Measurements from ENCODE around the gene MBNL2. TPM values are rescaled to one million over a fixed set of nuclear protein-coding genes. Genes with fewer than 3 reads are reported as not detected.

The MBNL2 gene
- total RNA-seq, 1 donor from 2014 or later: 43.7 TPM

DNA sequence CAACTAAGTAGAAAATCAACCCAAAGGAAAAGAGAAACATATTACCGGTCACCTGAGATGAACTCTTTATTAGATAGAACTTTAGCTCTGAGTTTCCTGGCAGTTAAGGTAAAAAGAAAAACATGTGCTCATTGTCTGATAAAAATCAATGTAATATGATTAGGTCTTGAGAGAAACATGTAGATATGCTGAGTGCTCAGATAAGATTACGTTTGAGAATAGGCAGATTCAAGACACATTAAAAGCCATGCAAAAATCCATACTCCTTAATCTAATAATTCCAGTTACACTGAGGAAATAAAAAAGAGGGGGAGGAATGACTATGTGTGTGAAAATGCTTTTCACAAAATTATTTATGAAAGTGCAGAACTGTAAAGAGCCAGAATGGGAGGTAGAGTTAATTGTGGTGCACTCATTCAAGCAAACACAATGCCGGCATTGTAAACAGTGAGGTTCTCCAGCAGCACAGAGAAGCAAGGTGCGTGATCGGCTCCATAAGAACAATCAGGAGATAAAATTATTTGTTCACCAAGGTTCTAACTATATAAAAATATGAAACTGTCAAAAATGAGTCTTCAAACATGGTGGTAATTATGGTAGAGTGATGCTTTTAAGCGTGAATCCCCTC, 88.8 kb downstream of the MBNL2 start:
- DNase-seq (ENCODE audit: extremely low spot score, unreplicated experiment): no peak
- peak overlapping the region; percentile 31 for H3K27ac Mint-ChIP-seq
- TF ChIP-seq, protein P1, sequence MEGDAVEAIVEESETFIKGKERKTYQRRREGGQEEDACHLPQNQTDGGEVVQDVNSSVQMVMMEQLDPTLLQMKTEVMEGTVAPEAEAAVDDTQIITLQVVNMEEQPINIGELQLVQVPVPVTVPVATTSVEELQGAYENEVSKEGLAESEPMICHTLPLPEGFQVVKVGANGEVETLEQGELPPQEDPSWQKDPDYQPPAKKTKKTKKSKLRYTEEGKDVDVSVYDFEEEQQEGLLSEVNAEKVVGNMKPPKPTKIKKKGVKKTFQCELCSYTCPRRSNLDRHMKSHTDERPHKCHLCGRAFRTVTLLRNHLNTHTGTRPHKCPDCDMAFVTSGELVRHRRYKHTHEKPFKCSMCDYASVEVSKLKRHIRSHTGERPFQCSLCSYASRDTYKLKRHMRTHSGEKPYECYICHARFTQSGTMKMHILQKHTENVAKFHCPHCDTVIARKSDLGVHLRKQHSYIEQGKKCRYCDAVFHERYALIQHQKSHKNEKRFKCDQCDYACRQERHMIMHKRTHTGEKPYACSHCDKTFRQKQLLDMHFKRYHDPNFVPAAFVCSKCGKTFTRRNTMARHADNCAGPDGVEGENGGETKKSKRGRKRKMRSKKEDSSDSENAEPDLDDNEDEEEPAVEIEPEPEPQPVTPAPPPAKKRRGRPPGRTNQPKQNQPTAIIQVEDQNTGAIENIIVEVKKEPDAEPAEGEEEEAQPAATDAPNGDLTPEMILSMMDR (conservative IDR thresholded peaks at IDR 0.05): no peak

DNA sequence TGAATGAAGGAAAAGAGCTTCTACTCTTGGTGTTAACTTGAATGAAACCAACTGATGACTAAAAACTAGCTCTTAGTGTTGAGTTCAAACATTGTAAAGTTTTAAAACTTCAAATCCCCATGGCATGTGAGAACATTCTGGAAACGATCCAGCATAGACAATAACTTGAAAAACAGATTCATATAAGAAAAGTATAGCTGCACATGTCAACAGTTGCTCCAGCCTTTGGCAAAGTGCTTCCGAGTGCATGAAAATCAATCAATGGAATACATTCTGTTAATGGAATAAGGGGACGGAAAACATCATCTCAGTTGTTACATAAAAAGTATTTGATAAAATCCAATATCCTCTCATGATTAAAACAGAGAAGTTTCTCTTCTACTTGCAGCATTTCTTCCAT, 89.8 kb downstream of the MBNL2 start:
- H3K36me3 Mint-ChIP-seq: peaks cover 34% of the 10 kb centered on the region
- H3K9me3 Mint-ChIP-seq: peaks cover 13% of the 10 kb centered on the region
- no peaks in the 10 kb centered on the region for H3K27me3 Mint-ChIP-seq
- TF ChIP-seq, protein P1 (conservative IDR thresholded peaks at IDR 0.05): no peak
- peak overlapping the region; percentile 5 for H3K4me3 Mint-ChIP-seq
- peaks cover 36% of the 10 kb centered on the region for H3K4me1 Mint-ChIP-seq (ENCODE audit: unreplicated experiment)
- no peak overlapping the region for H3K27ac Mint-ChIP-seq
- DNase-seq (ENCODE audit: extremely low spot score, unreplicated experiment): no peak

More for the DNA sequence above, 88.8 kb downstream of the MBNL2 start:
- H3K4me3 Mint-ChIP-seq: no peak overlapping the region
- peaks cover 13% of the 10 kb centered on the region for H3K9me3 Mint-ChIP-seq
- H3K4me1 Mint-ChIP-seq (ENCODE audit: unreplicated experiment): peaks cover 47% of the 10 kb centered on the region
- H3K27me3 Mint-ChIP-seq: no peaks in the 10 kb centered on the region
- H3K36me3 Mint-ChIP-seq: peaks cover 36% of the 10 kb centered on the region

DNA sequence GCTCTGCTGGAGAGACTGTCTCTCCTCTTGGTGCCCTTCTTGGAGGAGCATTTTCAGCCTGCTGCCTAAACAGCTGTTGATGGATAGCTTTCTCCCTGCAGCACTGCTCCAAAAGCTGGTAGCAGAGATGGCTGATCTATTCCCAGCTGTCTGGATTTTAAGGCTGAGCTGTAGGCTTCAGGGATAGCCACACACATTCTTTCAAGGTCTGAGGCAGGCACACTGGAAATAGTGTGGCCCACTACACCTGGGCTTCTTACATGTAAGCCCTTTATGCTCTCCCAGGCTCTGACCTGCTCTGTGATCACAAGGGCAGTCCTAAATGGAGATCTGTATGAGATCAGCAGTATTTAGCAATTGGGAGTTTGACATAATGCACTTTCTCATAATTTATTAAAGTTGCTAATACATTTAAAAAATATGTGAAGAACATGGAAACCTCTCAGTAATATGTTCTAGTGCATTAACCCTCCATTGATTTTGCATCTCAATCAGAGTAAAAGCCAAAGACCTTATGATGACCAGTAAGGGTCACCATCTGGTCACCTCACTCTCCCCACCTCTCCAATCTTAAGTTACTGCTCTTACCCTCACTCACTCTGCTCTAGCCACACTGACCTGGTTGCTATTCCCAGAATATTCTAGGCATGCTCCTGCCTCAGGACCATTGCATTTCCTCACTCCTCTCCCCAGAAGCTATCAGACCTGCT, 91.6 kb downstream of the MBNL2 start:
- no peak for DNase-seq (ENCODE audit: extremely low spot score, unreplicated experiment)
- H3K27ac Mint-ChIP-seq: no peak overlapping the region
- H3K4me3 Mint-ChIP-seq: no peak overlapping the region
- H3K9me3 Mint-ChIP-seq: peaks cover 11% of the 10 kb centered on the region
- peaks cover 29% of the 10 kb centered on the region for H3K36me3 Mint-ChIP-seq
- H3K27me3 Mint-ChIP-seq: no peaks in the 10 kb centered on the region
- TF ChIP-seq, protein P1 (conservative IDR thresholded peaks at IDR 0.05): no peak
- H3K4me1 Mint-ChIP-seq (ENCODE audit: unreplicated experiment): peaks cover 19% of the 10 kb centered on the region

DNA sequence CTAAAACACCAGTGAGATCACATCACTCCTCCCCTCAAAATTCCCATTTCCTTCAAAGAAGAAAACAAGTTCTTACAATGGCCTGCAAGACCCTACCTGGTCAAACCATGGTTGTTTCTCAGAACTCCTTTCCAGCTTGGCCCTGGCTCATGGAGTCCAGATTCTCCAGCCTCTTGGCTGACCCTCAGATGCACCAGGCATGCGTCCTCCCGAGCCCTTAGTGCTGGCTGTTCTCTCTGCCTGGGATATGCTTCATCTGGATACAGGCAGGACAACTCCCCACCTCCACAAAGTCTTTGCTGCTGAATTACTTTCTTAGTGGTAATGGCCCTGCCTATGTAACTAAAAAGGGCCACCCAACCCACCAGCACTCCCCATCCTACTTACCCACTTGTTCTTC, 94.3 kb downstream of the MBNL2 start:
- Mint-ChIP-seq H3K4me1 (ENCODE audit: unreplicated experiment) (peaks cover 8% of the 10 kb centered on the region), H3K4me3 (no peak overlapping the region), H3K27me3 (no peaks in the 10 kb centered on the region), H3K27ac (no peak overlapping the region), H3K9me3 (peaks cover 7% of the 10 kb centered on the region), H3K36me3 (peaks cover 16% of the 10 kb centered on the region)
- DNase-seq (ENCODE audit: extremely low spot score, unreplicated experiment): no peak
- TF ChIP-seq, protein P1 (conservative IDR thresholded peaks at IDR 0.05): no peak

DNA sequence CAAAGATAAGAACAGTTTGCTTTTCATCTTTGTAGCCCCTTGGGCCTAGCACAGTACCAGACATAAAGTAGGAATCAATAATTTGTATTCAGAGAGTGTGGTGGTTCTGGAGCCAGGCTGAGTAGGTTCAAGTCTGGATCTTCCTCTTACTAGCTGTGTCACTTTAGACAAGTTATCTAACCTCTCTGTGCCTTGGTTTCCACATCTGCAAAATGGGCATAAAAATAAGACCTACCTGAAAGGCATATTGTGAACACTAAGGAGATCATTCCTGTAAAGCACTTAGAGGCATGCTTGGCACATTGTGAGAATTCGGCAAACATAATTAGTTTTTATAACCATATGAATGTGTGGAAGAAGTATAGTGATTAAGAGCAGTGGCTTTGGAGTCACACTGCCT, 95.8 kb downstream of the MBNL2 start:
- Mint-ChIP-seq H3K27me3 (no peaks in the 10 kb centered on the region), H3K4me3 (no peak overlapping the region), H3K36me3 (peaks cover 12% of the 10 kb centered on the region)

More for the DNA sequence above, 95.8 kb downstream of the MBNL2 start:
- no peak overlapping the region for H3K27ac Mint-ChIP-seq
- no peaks in the 10 kb centered on the region for H3K9me3 Mint-ChIP-seq
- no peak for DNase-seq (ENCODE audit: extremely low spot score, unreplicated experiment)
- H3K4me1 Mint-ChIP-seq (ENCODE audit: unreplicated experiment): peaks cover 13% of the 10 kb centered on the region
- TF ChIP-seq, protein P1 (conservative IDR thresholded peaks at IDR 0.05): no peak
